ENCODE results near the gene STEAP2. TPM values are rescaled to one million over a fixed set of nuclear protein-coding genes. Genes with fewer than 3 reads are reported as not detected.

Gene STEAP2
- 2.8 to 4.2 TPM (median 3.7 TPM) in 5 replicates for total RNA-seq (2022; extraction: Qiagen RNA extraction; ENCODE audit: low read depth)

DNA sequence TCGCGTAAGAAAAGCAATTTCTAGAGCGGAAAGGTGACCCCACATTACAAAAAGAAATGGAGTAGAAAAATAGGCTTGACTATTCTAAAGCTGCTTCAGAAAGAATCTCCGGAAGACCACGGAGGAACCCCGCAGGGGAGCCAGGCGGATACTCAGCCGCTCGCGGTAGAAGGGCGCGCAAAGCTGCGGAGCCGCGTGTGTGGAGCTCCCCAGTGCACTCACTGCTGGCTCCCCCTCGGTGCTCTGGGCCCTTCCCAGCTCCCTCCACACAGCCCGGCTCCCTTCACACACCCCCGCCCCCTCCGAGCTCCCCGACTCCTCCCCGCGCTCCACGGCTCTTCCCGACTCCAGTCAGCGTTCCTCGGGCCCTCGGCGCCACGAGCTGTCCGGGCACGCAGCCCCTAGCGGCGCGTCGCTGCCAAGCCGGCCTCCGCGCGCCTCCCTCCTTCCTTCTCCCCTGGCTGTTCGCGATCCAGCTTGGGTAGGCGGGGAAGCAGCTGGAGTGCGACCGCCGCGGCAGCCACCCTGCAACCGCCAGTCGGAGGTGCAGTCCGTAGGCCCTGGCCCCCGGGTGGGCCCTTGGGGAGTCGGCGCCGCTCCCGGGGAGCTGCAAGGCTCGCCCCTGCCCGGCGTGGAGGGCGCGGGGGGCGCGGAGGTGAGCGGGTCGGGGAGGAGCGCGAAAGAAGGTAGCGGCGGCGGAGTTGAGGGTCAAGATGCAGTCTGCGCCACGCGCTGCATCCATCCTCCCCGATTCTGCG is at the start of gene STEAP2:
TSS of gene STEAP2 (plus strand) at position 350 of the 758 bp plus-strand sequence. CDS start 13,343 bp downstream, outside the sequence.

DNA sequence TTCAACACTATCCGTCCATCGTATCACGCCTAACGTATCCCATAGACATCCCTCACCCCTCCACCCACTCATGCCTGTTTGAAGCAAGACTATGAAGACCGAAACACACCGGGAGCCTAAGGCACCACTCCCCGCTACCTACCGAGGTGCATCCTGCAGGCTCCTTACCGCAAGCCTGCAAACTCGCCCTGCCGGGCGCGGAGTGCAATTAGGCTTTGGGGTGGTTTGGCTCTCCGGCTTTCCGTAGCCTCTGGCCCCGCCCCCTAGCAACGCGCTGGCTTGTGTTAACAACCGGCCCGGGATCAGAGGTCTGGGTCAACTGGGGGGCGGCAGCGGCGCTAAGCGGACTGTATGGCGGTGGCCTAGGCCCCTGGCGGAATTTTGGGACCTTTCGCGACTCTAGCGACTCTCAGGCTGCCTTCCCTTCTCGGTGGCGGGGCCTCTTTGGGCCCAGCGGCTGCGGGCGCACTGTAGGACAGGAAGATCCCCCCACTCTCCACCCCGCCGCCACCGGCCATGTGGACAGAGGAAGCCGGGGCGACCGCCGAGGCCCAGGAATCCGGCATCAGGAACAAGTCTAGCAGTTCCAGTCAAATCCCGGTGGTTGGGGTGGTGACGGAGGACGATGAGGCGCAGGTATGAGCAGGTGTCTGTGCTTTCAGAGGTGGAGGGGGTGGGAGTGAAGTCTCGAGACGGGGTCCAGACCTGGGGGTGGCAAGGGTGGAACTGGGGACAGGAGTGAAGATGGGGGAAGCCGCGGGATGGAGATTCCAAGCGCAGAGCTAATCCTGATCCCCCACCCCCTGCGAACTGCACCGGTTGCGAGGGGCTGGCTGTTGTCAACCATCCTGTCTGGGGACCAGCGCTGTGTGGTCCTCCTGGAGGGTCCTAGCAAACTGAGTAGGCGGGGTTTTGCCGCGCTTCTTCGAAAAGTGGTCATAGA is 33.6 kb downstream of the STEAP2 start, which contains the start of gene CFAP69:
TSS of gene CFAP69 (plus strand) at position 266 of the 943 bp plus-strand sequence. CDS start at position 517, 251 bp downstream.

Other genes with a start within 250 kb of the STEAP2 start
- gene STEAP1, start 57.3 kb upstream of the STEAP2 start, total RNA-seq (2022; extraction: Qiagen RNA extraction; ENCODE audit: low read depth): 9.8 to 17.7 TPM (median 13.9 TPM) in 5 replicates
- gene CFAP69, start 33.4 kb downstream of the STEAP2 start, total RNA-seq (2022; extraction: Qiagen RNA extraction; ENCODE audit: low read depth): 1.3 to 4.3 TPM (median 1.8 TPM) in 5 replicates
- not detected in 5 replicates for gene FAM237B, start 109.6 kb downstream of the STEAP2 start, total RNA-seq (2022; extraction: Qiagen RNA extraction; ENCODE audit: low read depth)
- gene GTPBP10, start 135.0 kb downstream of the STEAP2 start, total RNA-seq (2022; extraction: Qiagen RNA extraction; ENCODE audit: low read depth): 16.5 to 26.9 TPM (median 23.2 TPM) in 5 replicates
- gene CLDN12, start 191.7 kb downstream of the STEAP2 start, total RNA-seq (2022; extraction: Qiagen RNA extraction; ENCODE audit: low read depth): 18.2 to 30.1 TPM (median 25.7 TPM) in 5 replicates

Measured in A549 treated with RU486 at 1 μM for 4 hours (cell line).